Fibroblast of skin of left biceps (primary cell): ENCODE results near the gene IRF2BP2.
"Not testable (repeated sequence)": the region's sequence is repeated elsewhere in the genome, so short reads cannot be mapped to it uniquely, and the experiment has no call there.

Experiments used
- DNase-seq, 2 experiments: peaks; one replicate each; pipeline ENCODE4 v3.0.0-alpha.2; 2013; ENCODE audit warnings: low read depth in 2 of 2

The IRF2BP2 gene

DNA sequence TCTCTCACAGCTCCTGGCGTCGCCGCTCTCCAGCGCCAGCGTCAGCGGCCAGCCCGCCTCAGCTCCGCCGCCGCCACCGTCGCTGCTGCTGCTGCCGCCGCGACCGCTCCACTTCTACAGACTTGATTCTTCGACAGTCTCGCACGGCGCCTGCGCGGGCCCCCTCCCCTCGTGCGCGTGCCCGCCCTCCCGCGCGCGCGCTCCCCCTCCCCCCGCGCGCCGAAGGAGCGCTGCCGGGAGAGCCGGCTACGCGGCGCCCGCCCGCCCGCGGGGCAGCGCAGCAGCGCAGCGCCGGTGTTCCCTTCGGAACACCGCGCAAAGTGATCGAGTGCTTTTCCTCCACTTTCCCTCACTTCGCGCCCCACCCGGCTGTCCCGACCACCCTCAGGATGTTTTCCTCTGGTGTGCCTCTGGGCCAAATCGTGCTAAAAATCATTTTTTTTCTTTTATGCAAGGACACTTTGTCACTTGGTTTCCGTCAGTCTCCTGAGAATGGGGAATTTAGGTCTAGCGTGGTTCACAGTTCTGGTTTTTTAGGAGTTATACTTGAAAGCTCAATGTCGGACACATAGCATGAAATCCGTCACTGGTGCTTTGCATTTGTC, at the start of gene IRF2BP2:
TSS of gene IRF2BP2 (minus strand) at position 118 of the 605 bp plus-strand sequence. CDS start 684 bp downstream, outside the sequence.
- DNase-seq: peak; percentile 76 to 77

GRCh38 chr1:234659538-234659937, 49.6 kb upstream of the IRF2BP2 start:
- no peak for DNase-seq

DNA sequence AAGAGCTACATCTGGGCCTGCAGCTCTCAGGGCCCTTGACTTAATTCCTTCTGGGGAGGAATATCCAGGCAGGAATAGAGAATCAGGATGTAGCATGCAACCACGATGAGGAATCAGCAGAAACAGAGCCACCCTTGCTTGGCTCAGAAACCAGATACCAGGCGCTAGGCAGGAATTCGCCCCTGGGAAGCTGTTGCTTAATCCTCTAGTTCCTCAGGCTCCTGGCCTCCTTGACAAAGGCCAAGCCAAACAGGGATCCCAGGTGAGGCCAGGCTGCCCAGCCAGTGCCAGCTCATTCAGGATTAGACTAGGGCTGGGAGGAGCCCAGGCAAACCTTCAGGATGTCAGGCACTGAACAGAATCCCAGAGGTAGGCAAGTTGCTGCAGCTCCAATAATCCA, 48.2 kb upstream of the IRF2BP2 start:
- peak in 1 of 2 experiments; percentile 17 for DNase-seq

DNA sequence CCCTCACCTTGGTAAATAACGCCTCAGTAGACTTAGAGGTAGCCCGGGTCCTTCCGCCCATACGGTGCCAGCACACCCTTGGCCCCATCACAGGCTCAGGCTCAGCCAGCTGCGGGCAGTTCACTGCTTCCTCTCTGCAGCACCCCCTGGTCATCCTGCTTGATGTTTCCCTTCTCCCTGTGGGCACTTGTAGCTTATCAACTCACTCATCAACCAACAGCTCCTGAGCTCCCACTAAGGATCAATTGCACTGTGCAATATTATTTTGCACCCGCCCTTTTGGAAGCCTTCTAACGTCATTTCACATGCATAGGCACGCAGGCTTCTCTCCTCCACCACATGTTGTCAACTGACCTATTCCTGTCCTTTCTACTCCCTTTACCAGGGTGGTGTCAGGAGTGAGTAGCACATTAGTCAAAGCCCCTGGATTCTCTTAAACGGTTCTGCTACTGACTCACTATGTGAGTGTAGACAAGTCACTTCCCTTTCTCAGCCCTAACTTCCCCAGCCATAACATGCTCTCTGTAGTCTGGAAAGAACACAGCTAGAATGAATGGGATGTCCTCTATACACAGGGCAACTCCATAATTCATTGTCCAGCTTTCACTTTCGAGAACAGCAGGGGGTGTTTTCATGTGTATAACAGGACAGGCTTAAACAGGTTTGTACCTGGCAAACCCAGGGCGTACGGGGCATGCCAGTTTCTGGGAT, 47.1 kb upstream of the IRF2BP2 start:
- peak; percentile 53 to 58 for DNase-seq

GRCh38 chr1:234656070-234656895, 46.3 kb upstream of the IRF2BP2 start:
- no peak for DNase-seq

- no peak for DNase-seq
These were observed 45.5 kb upstream of the IRF2BP2 start for GRCh38 chr1:234655328-234656069.

GRCh38 chr1:234654002-234654733, 44.2 kb upstream of the IRF2BP2 start:
- no peak for DNase-seq

DNA sequence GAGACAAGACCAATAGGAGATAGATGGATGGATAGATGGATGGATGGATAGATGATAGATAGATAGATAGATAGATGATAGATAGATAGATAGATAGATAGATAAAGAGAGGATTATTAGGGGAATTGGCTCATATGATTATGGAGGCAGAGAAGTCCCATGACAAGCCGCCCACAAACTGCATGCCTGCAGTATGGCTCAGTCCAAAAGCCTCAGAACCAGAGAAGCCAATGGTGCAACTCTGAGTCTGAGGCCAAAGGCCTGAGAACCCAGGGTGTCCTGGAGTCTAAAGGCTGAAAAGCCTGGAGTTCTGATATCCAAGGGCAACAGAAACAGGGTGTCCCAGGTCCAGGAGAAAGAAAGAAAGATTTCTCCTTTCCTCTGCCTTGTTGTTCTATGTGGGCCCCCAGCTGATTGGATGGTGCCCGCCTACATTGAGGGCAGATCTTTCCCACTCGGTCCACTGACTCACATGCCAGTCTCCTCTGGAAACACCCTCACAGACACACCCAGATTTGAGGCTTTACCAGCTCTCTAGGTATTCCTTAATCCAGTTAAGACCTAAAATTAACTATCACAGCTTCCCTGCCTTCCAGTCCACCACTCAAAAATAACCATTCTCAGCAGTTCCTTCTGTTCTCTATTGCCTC, 39.6 kb upstream of the IRF2BP2 start:
- no peak for DNase-seq

DNA sequence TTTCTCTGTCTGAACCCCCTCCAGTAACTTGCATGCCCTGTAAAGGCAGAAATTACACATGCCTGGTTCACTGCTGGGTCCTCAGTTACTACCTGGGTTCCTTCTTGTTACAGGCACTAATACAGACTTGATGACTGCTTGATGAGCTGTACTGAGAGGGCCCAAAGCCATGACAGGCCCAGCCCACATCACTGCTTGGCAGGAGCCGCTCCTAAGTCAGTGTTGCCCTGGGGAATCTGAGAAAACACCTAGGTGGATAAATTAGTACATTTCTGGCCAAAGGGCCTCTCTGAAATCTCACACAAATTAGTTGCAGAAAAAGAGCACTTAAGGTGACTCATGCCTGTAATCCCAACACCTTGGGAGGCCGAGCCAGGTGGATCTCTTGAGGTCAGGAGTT, 37.8 kb upstream of the IRF2BP2 start:
- DNase-seq: no peak

DNA sequence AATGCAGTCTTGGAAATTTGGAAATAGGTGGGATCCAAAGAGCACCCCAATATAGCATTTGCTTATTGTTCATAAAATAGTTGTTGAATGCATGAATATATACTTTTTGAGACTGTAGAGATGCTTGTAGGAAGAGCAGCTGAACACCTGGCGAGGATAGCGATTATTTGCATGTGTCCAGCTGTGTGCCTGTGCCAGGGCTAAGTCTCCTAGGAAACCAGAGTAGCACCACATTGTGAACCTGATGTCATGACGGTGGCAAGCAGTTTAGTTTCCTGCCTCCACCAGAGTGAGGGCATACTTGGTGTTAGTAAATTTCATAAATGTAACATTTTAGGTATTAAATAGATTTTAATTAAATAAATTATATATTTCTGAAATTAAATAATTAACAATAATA, 37.3 kb upstream of the IRF2BP2 start:
- no peak for DNase-seq

GRCh38 chr1:234645964-234646363, 36.0 kb upstream of the IRF2BP2 start:
- DNase-seq: no peak

GRCh38 chr1:234645474-234645953, 35.5 kb upstream of the IRF2BP2 start:
- no peak for DNase-seq

- no peak for DNase-seq
These were observed 35.0 kb upstream of the IRF2BP2 start for GRCh38 chr1:234644928-234645327.

DNA sequence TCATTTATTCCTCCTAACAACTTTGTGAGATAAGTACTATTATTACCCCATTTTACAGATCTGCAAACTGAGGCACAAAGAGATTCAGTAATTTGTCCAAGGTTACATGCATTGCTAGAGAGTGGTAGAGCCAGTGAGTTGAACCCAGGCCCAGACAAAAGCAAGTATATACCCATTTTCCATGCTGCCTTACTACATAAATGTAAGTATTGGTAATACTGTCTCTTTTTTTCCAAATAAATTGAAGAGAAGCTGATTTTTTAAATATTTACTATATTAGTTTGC, 33.8 kb upstream of the IRF2BP2 start:
- DNase-seq: no peak

GRCh38 chr1:234643111-234643849, 33.3 kb upstream of the IRF2BP2 start:
- no peak for DNase-seq

DNA sequence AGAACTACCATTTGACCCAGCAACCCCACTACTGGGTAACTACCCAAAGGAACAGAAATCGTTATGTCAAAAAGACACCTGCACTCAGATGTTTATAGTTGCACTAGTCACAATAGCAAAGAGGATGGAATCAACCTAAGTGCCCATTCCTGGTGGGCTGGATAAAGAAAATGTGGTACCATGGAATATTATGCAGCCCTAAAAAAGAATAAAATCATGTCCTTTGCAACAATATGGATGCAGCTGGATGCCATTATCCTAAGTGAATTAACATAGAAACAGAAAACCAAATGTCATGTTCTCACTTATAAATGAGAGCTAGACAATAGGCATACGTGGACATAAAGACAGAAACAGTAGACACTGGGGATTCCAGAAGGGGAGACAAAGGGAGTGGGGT, 32.5 kb upstream of the IRF2BP2 start:
- no peak for DNase-seq

DNA sequence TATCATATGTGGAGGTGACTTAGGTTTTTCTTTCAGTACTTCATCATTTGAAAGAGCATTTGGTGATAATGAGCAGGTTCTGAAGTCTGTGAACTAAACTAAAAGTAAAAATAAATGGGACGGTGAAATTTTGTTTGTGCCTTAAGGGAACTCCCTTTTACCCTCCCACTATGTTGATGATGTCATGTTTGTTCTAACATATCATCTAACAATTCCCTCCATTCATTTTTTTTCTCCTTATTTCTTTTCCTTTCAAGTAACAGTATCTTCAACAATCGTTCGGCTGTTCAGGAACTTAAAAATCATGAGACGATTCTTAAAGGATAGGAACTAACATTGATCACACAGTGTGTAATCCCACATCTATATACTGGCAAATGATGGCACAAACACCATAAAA, 30.0 kb upstream of the IRF2BP2 start:
- no peak for DNase-seq

DNA sequence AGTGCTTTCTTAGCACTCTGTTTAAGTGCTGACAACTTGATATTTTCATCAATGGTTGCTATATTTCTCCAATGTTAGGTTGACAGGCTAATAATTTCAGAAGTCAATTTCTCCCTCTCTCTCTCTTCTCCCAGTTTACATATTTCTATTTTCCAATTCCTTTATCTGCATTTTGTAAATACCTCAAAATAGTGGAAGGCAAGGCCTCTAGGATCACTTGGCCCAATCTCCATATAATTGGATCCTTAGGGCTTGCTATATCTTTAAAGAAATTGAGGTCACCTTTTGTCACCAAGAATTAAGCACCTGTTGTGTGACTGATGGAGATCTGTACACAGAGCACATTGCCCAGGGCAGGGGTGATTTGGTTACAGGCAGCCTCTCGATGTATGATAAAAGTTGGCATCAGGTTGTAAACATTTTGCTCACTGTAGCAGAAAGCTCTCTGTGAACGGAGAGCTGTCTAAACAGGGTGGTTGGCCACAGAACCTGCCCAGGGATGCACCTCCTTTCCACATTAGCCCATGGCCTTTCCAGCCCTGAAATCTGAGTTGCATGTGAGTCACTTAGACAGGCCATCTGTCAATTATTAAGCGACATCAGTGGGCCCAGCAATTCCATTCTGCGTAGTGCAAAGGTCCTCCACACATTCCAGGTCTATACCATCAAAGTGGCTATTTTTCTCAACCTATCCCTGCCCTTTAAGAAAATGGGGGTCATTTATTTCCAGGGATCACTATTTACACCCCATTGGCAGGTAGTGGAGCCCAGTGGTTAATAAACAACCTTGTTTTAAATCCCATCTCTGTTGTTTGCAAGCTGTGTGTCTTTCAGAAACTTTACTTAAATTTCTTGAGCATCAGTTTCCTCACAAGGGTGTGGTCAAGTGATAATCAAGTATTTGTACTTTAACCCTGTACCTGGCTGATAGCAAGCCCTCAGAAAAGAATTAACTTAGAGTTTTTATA, 29.1 kb upstream of the IRF2BP2 start:
- DNase-seq: no peak

DNA sequence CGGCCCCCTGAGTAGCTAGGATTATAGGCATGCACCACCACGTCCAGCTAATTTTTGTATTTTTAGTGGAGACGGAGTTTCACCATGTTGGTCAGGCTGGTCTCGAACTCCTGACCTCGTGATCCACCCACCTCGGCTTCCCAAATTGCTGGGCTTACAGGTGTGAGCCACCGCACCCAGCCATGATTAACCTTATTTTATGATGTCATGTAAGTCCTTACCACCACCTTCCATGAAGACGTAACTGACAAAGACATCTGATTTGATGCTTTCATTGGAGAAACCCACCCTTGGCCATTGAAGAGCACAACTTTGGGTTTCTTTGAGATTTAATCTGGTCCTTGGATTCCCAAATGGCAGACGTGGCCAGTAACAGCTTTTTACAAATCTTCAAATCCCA, 24.9 kb upstream of the IRF2BP2 start:
- not testable (repeated sequence) for DNase-seq
